ENCODE data around the gene SLC52A3.
"Not testable (repeated sequence)": the region's sequence is repeated elsewhere in the genome, so short reads cannot be mapped to it uniquely, and the experiment has no call there.

DNA sequence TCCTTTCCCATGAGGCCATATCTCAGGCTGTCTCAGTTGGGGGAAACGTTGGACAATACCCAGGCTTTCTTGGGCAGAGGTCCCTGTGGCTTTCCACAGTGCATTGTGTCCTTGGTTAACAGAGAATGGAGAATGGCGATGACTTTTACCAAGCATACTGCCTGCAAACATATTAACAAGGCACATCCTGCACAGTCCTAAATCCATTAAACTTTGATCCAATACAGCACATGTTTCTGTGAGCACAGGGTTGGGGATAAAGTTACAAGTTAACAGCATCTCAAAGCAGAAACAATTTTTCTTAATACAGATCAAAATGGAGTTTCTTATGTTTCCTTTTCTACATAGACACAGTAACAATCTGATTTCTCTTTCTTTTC lies 44.1 kb upstream of the SLC52A3 start:
- TF ChIP-seq EZH2 (IDR thresholded peaks at IDR 0.05; ENCODE audit: borderline replicate concordance, low read depth, low read length, severe bottlenecking); POLR2AphosphoS5 (IDR thresholded peaks at IDR 0.05; ENCODE audit: insufficient read depth, low read depth, low read length): not testable (repeated sequence)
